Loucy (cell line): ENCODE results near the gene EEF1A2.

Experiments
- H2AFZ ChIP-seq: fragments of 200-600 bp; sonication (generic); 2 replicates; pipeline ENCODE4 v1.6.0; 2016; ENCODE audit warnings: antibody characterized with exemption, mild to moderate bottlenecking, low read length, moderate library complexity
- H3F3A ChIP-seq: fragments of 200-600 bp; 2 replicates; pipeline ENCODE4 v1.6.0; 2016; ENCODE audit warnings: antibody characterized with exemption, low read depth, mild to moderate bottlenecking
- H3K27me3 ChIP-seq: fragments of 200-600 bp; sonication (generic); 2 replicates; pipeline ENCODE4 v1.6.1; 2014; ENCODE audit warnings: low read length, mild to moderate bottlenecking; ENCODE audit not compliant: insufficient read depth, poor library complexity, severe bottlenecking
- H3K36me3 ChIP-seq: fragments of 200-600 bp; sonication (generic); 2 replicates; pipeline ENCODE4 v1.6.1; 2016; ENCODE audit warnings: low read length; ENCODE audit not compliant: insufficient read depth
- H3K4me1 ChIP-seq: fragments of 200-600 bp; sonication (generic); 2 replicates; pipeline ENCODE4 v1.5.1; 2014; ENCODE audit warnings: low read length, mild to moderate bottlenecking; ENCODE audit not compliant: insufficient read depth, poor library complexity, severe bottlenecking
- H3K4me2 ChIP-seq: fragments of 200-600 bp; sonication (generic); 2 replicates; pipeline ENCODE4 v1.6.0; 2014; ENCODE audit warnings: antibody characterized with exemption, low read length, low read depth, mild to moderate bottlenecking; ENCODE audit not compliant: poor library complexity, severe bottlenecking
- H3K4me3 ChIP-seq: fragments of 200-600 bp; sonication (generic); 2 replicates; pipeline ENCODE4 v1.5.1; 2014; ENCODE audit warnings: low read length, mild to moderate bottlenecking, mixed read lengths; ENCODE audit not compliant: poor library complexity, severe bottlenecking
- H3K79me2 ChIP-seq: fragments of 200-600 bp; sonication (generic); 2 replicates; pipeline ENCODE4 v1.6.1; 2014; ENCODE audit warnings: low read length; ENCODE audit not compliant: insufficient read depth
- H3K9ac ChIP-seq: fragments of 200-600 bp; sonication (generic); 2 replicates; pipeline ENCODE4 v1.6.0; 2014; ENCODE audit warnings: mild to moderate bottlenecking, low read depth, low read length, moderate library complexity; ENCODE audit not compliant: poor library complexity, severe bottlenecking
- H3K9me2 ChIP-seq: fragments of 200-600 bp; sonication (generic); replicated peaks from 2 replicates; pipeline ENCODE4 v1.6.1; 2016; ENCODE audit warnings: low read depth, low read length, mixed read lengths
- H3K9me3 ChIP-seq: fragments of 200-600 bp; sonication (generic); 2 replicates; pipeline ENCODE4 v1.6.1; 2014; ENCODE audit warnings: mild to moderate bottlenecking, antibody characterized with exemption, low read length, low read depth; ENCODE audit not compliant: insufficient read depth
- H4K20me1 ChIP-seq: fragments of 200-600 bp; sonication (generic); 2 replicates; pipeline ENCODE4 v1.6.0; 2014; ENCODE audit warnings: antibody characterized with exemption, low read length, mild to moderate bottlenecking; ENCODE audit not compliant: insufficient read depth, poor library complexity, severe bottlenecking
- CTCF ChIP-seq: fragments of 200-600 bp; sonication (generic); conservative IDR thresholded peaks from 2 replicates; pipeline ENCODE4 v1.5.1; 2014; ENCODE audit warnings: mild to moderate bottlenecking, antibody characterized with exemption, low read length
- EZH2phosphoT487 ChIP-seq: fragments of 200-600 bp; IDR thresholded peaks from 2 replicates; pipeline ENCODE4 v1.6.1; 2018; ENCODE audit warnings: antibody characterized with exemption, mild to moderate bottlenecking, moderate library complexity, borderline replicate concordance

The EEF1A2 gene

GRCh38 chr20:63500902-63501817 lies 2.3 kb upstream of the EEF1A2 start:
- Histone ChIP-seq H3K4me1 (no peaks in the 10 kb centered on the region), H3K79me2 (no peaks in the 10 kb centered on the region), H2AFZ (no peak overlapping the region), H3K4me2 (no peak overlapping the region), H3K4me3 (no peak overlapping the region), H3K27me3 (no peaks in the 10 kb centered on the region), H3K9me2 (no peaks in the 10 kb centered on the region), H3K9me3 (no peaks in the 10 kb centered on the region; the same call in 1 of the 2 replicates), H3F3A (no peaks in the 10 kb centered on the region), H4K20me1 (no peaks in the 10 kb centered on the region), H3K36me3 (no peaks in the 10 kb centered on the region), H3K9ac (no peak overlapping the region)
- no peak for TF ChIP-seq EZH2phosphoT487
- TF ChIP-seq CTCF, result no peak

GRCh38 chr20:63500151-63500901 lies 1.4 kb upstream of the EEF1A2 start:
- Histone ChIP-seq H3K4me1 (no peaks in the 10 kb centered on the region), H3K4me2 (no peak overlapping the region), H3K9me2 (no peaks in the 10 kb centered on the region), H3K4me3 (no peak overlapping the region), H4K20me1 (no peaks in the 10 kb centered on the region), H3K36me3 (no peaks in the 10 kb centered on the region), H3K9ac (no peak overlapping the region), H3K79me2 (no peaks in the 10 kb centered on the region), H3K9me3 (no peaks in the 10 kb centered on the region; the same call in 1 of the 2 replicates), H3F3A (no peaks in the 10 kb centered on the region), H2AFZ (no peak overlapping the region), H3K27me3 (no peaks in the 10 kb centered on the region)
- TF ChIP-seq CTCF, result no peak
- TF ChIP-seq EZH2phosphoT487, result no peak

- Histone ChIP-seq H3F3A (no peaks in the 10 kb centered on the region), H4K20me1 (no peaks in the 10 kb centered on the region), H3K9me2 (no peaks in the 10 kb centered on the region), H3K36me3 (no peaks in the 10 kb centered on the region), H3K4me1 (no peaks in the 10 kb centered on the region), H3K4me2 (no peak overlapping the region), H3K27me3 (no peaks in the 10 kb centered on the region), H3K9me3 (no peaks in the 10 kb centered on the region), H3K9ac (no peak overlapping the region), H2AFZ (no peak overlapping the region), H3K79me2 (no peaks in the 10 kb centered on the region), H3K4me3 (no peak overlapping the region)
- TF ChIP-seq EZH2phosphoT487 (no peak), CTCF (no peak)
These were observed 571 bp upstream of the EEF1A2 start for GRCh38 chr20:63499338-63499969.
